Middle frontal gyrus (tissue), 1 donor: Measurements from ENCODE around the gene MATN1.

Source experiments
- DNase-seq: peaks from one replicate; pipeline ENCODE4 v3.0.0-alpha.2; 2015; ENCODE audit warnings: low spot score; ENCODE audit errors: extremely low spot score

Gene MATN1

GRCh38 chr1:30684259-30684658 lies 39.1 kb downstream of the MATN1 start:
- no peak for DNase-seq

DNA sequence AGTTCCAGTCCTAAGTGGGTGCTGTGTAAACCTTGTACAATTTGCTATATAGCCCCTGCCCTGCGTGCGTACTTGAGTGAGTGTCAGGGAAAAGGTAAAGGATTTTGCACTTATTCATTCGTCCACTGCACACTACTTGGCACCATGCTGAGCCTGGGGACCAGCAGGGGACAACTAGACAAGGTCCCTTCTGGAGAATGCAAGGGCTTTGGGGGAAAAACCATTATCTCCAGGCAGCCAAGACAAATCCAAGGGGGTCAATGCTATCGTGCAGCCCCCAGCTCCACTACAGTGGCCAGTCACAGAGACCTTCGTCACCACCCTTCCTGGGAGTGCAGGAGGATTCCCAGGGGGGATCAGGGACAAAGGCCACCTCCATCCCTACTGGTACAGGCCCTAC lies 39.7 kb downstream of the MATN1 start:
- DNase-seq, result no peak

GRCh38 chr1:30682396-30683275 lies 40.7 kb downstream of the MATN1 start:
- DNase-seq, result no peak

GRCh38 chr1:30681782-30682181 lies 41.6 kb downstream of the MATN1 start:
- DNase-seq, result no peak

- no peak for DNase-seq
These were observed 42.5 kb downstream of the MATN1 start for GRCh38 chr1:30680879-30681278.

DNA sequence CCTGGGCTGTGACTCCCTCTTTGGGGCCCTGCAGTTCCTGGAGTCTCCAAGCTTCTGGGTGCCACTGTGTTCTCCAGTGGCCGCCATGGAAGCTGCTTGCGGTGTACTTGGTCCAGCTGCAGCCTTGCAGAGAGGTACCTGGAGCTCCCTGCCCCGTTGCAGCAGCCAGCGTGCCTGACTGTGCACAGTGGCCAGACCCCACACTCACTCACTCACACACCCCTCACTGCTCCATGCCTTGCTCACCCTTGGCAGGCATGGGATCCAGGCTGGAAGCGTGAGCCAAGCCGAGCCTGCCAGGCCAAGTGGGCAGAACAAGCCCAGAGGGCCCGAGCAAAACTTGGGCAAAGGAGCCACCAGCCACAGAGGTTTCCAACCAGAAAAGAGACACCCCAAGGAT lies 43.0 kb downstream of the MATN1 start:
- no peak for DNase-seq

GRCh38 chr1:30679976-30680305 lies 43.4 kb downstream of the MATN1 start:
- no peak for DNase-seq

GRCh38 chr1:30679201-30679975 lies 44.0 kb downstream of the MATN1 start:
- DNase-seq, result no peak

GRCh38 chr1:30678209-30678608 lies 45.2 kb downstream of the MATN1 start:
- DNase-seq, result no peak

- no peak for DNase-seq
These were observed 45.9 kb downstream of the MATN1 start for GRCh38 chr1:30677471-30677870.

GRCh38 chr1:30675761-30676160 lies 47.6 kb downstream of the MATN1 start:
- no peak for DNase-seq

- no peak for DNase-seq
These were observed 48.1 kb downstream of the MATN1 start for GRCh38 chr1:30675289-30675688.

- DNase-seq, result no peak
These were observed 50.0 kb downstream of the MATN1 start for GRCh38 chr1:30673395-30673794.

- no peak for DNase-seq
These were observed 50.7 kb downstream of the MATN1 start for GRCh38 chr1:30672661-30673060.

DNA sequence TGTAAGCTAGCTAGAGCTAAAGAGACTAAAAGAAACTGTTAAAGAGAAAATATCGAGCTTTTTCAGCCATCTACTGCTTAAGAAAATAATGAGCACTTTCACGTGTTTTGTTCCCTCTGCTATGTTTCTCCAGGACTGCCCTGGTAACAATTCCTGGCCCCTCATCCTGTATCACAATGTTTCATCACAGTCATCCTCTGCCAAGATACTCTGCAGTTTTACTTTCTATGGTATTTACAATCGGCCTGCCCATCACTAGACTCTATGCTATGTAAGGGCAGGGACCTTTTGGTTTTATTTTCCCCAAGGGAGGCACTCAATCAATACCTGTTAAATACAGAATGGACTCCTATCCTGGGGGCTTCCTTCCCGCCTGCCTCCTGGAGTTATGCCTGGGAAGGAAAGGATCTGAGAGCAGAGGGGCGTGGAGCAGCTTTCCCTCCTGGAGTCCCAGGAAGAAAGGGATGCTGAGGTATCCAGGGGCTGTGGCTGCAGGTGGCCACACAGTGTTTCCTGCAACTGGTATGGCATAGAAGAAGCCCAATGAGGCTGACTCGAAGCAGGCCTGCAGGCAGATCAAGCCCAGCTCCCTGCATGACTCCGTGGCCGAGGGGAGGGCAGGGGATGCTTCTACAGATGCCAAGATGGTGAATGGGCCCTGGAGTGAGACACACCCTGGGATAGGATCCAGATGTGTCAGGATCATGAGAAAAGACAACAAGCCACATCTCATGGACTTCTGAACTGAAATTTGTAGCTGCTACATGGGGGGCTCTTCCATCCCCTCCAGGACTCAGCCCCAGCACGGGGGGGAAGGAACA lies 52.9 kb downstream of the MATN1 start:
- no peak for DNase-seq

GRCh38 chr1:30668546-30669327 lies 54.6 kb downstream of the MATN1 start:
- DNase-seq, result no peak

DNA sequence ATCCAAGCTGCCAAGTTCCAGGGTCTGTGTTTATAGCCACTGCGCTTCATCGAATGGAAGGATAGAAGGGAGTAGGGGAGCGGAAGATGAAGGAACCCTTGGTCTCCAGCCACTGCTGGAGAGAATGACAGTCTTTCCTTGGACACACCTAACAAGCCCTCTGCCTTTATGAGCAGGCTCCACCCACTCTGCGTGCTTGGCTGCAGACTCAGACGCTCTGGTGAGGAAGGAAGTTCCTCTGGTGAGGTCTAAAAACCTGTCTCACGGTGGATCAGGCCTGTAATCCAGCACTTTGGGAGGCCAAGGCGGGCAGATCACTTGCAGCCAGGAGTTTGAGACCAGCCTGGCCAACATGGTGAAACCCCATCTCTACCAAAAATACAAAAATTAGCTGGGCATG lies 55.4 kb downstream of the MATN1 start:
- no peak for DNase-seq

- no peak for DNase-seq
These were observed 56.6 kb downstream of the MATN1 start for GRCh38 chr1:30666756-30667273.

- no peak for DNase-seq
These were observed 58.0 kb downstream of the MATN1 start for GRCh38 chr1:30665216-30666010.
